H1 (cell line): ENCODE data around the gene AOPEP. TPM values are rescaled to one million over a fixed set of nuclear protein-coding genes. Genes with fewer than 3 reads are reported as not detected.

Source experiments
- CTCF ChIA-PET: fragments of 300-600 bp; sonication (Branson Sonifier 250); formaldehyde crosslinking; loops from one replicate; lab custom pipeline; 2021; ENCODE audit not compliant: partially characterized antibody; lab: Charles Lee
- POLR2A ChIA-PET: fragments of 300-600 bp; sonication (Branson Sonifier 250); formaldehyde crosslinking; loops from one replicate; lab custom pipeline; 2021; ENCODE audit warnings: inconsistent platforms; ENCODE audit not compliant: partially characterized antibody; lab: Charles Lee
- DNase-seq, 2 experiments: peaks; one replicate each; pipeline versions ENCODE4 v3.0.0 to v3.0.0-alpha.2; 2010 to 2022; ENCODE audit warnings: low spot score in 2 of 2, low read depth in 1 of 2, mixed read lengths in 1 of 2
- FAIRE-seq: peaks from 2 replicates; lab custom pipeline; 2011; peaks lifted over from hg19 to GRCh38; lab: Jason Lieb, UNC
- H2AFZ ChIP-seq: 2 replicates; pipeline ENCODE4 v1.8.1; 2012; ENCODE audit warnings: low read length, inconsistent platforms
- H2AK5ac ChIP-seq: 2 replicates; pipeline ENCODE4 v1.6.1; 2013; ENCODE audit warnings: low read depth, low read length
- H2BK120ac ChIP-seq: replicated peaks from 2 replicates; pipeline ENCODE3; 2013; ENCODE audit warnings: low read depth, low read length, inconsistent platforms
- H2BK12ac ChIP-seq: 2 replicates; pipeline ENCODE4 v1.6.1; 2013; ENCODE audit warnings: low read depth, low read length
- H2BK15ac ChIP-seq: 2 replicates; pipeline ENCODE4 v1.6.1; 2013; ENCODE audit warnings: low read length
- H2BK20ac ChIP-seq: 2 replicates; pipeline ENCODE4 v1.6.1; 2013; ENCODE audit warnings: low read length
- H2BK5ac ChIP-seq: 2 replicates; pipeline ENCODE4 v1.6.1; 2013; ENCODE audit warnings: low read depth, low read length
- H3K14ac ChIP-seq: 2 replicates; pipeline ENCODE4 v1.6.1; 2013; ENCODE audit warnings: inconsistent platforms; ENCODE audit not compliant: insufficient read length
- H3K18ac ChIP-seq: 2 replicates; pipeline ENCODE4 v1.6.1; 2013; ENCODE audit warnings: low read length; ENCODE audit errors: extremely low read depth
- H3K23ac ChIP-seq: 2 replicates; pipeline ENCODE4 v1.6.1; 2013; ENCODE audit warnings: inconsistent platforms; ENCODE audit not compliant: insufficient read length
- H3K23me2 ChIP-seq: 2 replicates; pipeline ENCODE4 v1.6.1; 2013; ENCODE audit warnings: low read depth, low read length
- H3K27ac ChIP-seq: 2 replicates; pipeline ENCODE4 v1.6.1; 2011; ENCODE audit warnings: low read depth, low read length, inconsistent platforms
- H3K27me3 ChIP-seq, 4 experiments: replicated peaks in 1 of 4; 1 replicate in 1 of 4; 2 replicates in 3 of 4; pipeline versions ENCODE4 v1.6.1 to v1.8.1; 2011 to 2013; ENCODE audit warnings: low read length in 3 of 4, mild to moderate bottlenecking in 3 of 4, inconsistent platforms in 2 of 4, mixed read lengths in 2 of 4, moderate library complexity in 1 of 4; ENCODE audit not compliant: control insufficient read depth in 3 of 4, insufficient read depth in 3 of 4; ENCODE audit errors: extremely low read depth in 1 of 4
- H3K36me3 ChIP-seq, 4 experiments: 2 replicates each; pipeline versions ENCODE4 v1.6.1 to v1.8.1; 2011 to 2013; ENCODE audit warnings: mild to moderate bottlenecking in 4 of 4, low read length in 3 of 4, moderate library complexity in 2 of 4, control low read depth in 1 of 4, inconsistent platforms in 1 of 4; ENCODE audit not compliant: insufficient read depth in 4 of 4, control insufficient read depth in 2 of 4
- H3K4ac ChIP-seq: replicated peaks from 2 replicates; pipeline ENCODE3; 2013; ENCODE audit warnings: low read length, low read depth, mixed read lengths, inconsistent platforms; ENCODE audit not compliant: insufficient read length
- H3K4me1 ChIP-seq, 4 experiments: replicated peaks in 1 of 4; 1 replicate in 1 of 4; 2 replicates in 3 of 4; pipeline versions ENCODE4 v1.6.1 to v1.8.1; 2011 to 2013; ENCODE audit warnings: low read length in 3 of 4, inconsistent platforms in 2 of 4, mixed read lengths in 1 of 4; ENCODE audit not compliant: insufficient read depth in 4 of 4, control insufficient read depth in 3 of 4
- H3K4me2 ChIP-seq, 2 experiments: 2 replicates each; pipeline versions ENCODE4 v1.6.1 to v1.8.1; 2011 to 2013; ENCODE audit warnings: low read depth in 2 of 2, low read length in 2 of 2, control low read depth in 1 of 2, inconsistent platforms in 1 of 2, mild to moderate bottlenecking in 1 of 2; ENCODE audit not compliant: insufficient read depth in 1 of 2
- H3K4me3 ChIP-seq, 4 experiments: fragments of 200-600, 300-600 bp in 1 of 4; sonication (generic), shearing (Covaris generic), sonication (Bioruptor Twin) in 1 of 4; 2 replicates each; pipeline versions ENCODE4 v1.5.1 to v1.8.1; 2011 to 2016; ENCODE audit warnings: low read length in 4 of 4, low read depth in 3 of 4, control low read depth in 2 of 4, inconsistent platforms in 2 of 4, mild to moderate bottlenecking in 2 of 4, mixed read lengths in 1 of 4, moderate library complexity in 1 of 4; ENCODE audit not compliant: insufficient read depth in 2 of 4; ENCODE audit errors: extremely low read depth in 1 of 4
- H3K56ac ChIP-seq: replicated peaks from 2 replicates; pipeline ENCODE3; 2013; ENCODE audit warnings: low read depth, mild to moderate bottlenecking, mixed read lengths, low read length, inconsistent platforms; ENCODE audit not compliant: insufficient read length
- H3K79me1 ChIP-seq: 2 replicates; pipeline ENCODE4 v1.6.1; 2013; ENCODE audit warnings: low read depth, low read length, control low read depth
- H3K79me2 ChIP-seq, 2 experiments: 2 replicates each; pipeline versions ENCODE4 v1.6.1 to v1.8.1; 2012 to 2013; ENCODE audit warnings: low read length in 2 of 2, mild to moderate bottlenecking in 2 of 2, inconsistent platforms in 1 of 2; ENCODE audit not compliant: insufficient read depth in 2 of 2, control insufficient read depth in 1 of 2
- H3K9ac ChIP-seq, 4 experiments: replicated peaks in 1 of 4; 1 replicate in 1 of 4; 2 replicates in 3 of 4; pipeline versions ENCODE4 v1.6.1 to v1.8.1; 2011 to 2013; ENCODE audit warnings: low read depth in 3 of 4, low read length in 3 of 4, control low read depth in 2 of 4, mild to moderate bottlenecking in 2 of 4, moderate library complexity in 2 of 4, inconsistent platforms in 1 of 4; ENCODE audit errors: extremely low read depth in 1 of 4
- H3K9me3 ChIP-seq, 2 experiments: 2 replicates each; pipeline versions ENCODE4 v1.6.1 to v1.8.1; 2012 to 2013; ENCODE audit warnings: mild to moderate bottlenecking in 2 of 2, moderate library complexity in 2 of 2, control low read depth in 1 of 2, inconsistent platforms in 1 of 2, low read depth in 1 of 2, low read length in 1 of 2, mixed read lengths in 1 of 2; ENCODE audit not compliant: insufficient read depth in 2 of 2
- H4K20me1 ChIP-seq, 2 experiments: replicated peaks in 1 of 2; 2 replicates each; pipeline versions ENCODE3 to v1.8.1; 2011 to 2013; ENCODE audit warnings: inconsistent platforms in 2 of 2, low read length in 2 of 2, mild to moderate bottlenecking in 1 of 2; ENCODE audit not compliant: insufficient read depth in 2 of 2, control insufficient read depth in 1 of 2
- H4K5ac ChIP-seq: 2 replicates; pipeline ENCODE4 v1.6.1; 2013; ENCODE audit warnings: low read length, low read depth, mixed read lengths, inconsistent platforms; ENCODE audit not compliant: insufficient read length
- H4K8ac ChIP-seq: 2 replicates; pipeline ENCODE4 v1.8.0; 2013; ENCODE audit warnings: mild to moderate bottlenecking, moderate library complexity, low read length, inconsistent platforms; ENCODE audit not compliant: insufficient read depth; ENCODE audit errors: extremely low read depth
- H4K91ac ChIP-seq: replicated peaks from 2 replicates; pipeline ENCODE3; 2013; ENCODE audit warnings: low read length, mixed read lengths, inconsistent platforms; ENCODE audit not compliant: insufficient read length
- BACH1 ChIP-seq: IDR thresholded peaks from 2 replicates; pipeline ENCODE4 v1.6.1; 2012; ENCODE audit warnings: low read length, improper control_type of control experiment
- BCL11A ChIP-seq, 2 experiments: IDR thresholded peaks; one replicate each; pipeline ENCODE4 v1.6.1; 2011; ENCODE audit warnings: low read depth in 2 of 2, low read length in 2 of 2, mild to moderate bottlenecking in 2 of 2
- CBX5 ChIP-seq: fragments of 300-800, 300-1000 bp; sonication (generic); IDR thresholded peaks from 2 replicates; pipeline ENCODE4 v1.7.1; 2016; ENCODE audit warnings: antibody characterized with exemption, low read length, low read depth
- CEBPB ChIP-seq: IDR thresholded peaks from 2 replicates; pipeline ENCODE4 v1.6.1; 2012; ENCODE audit warnings: low read depth, low read length
- EGR1 ChIP-seq: IDR thresholded peaks from 2 replicates; pipeline ENCODE4 v1.6.1; 2011; ENCODE audit warnings: low read depth, low read length, borderline replicate concordance
- EP300 ChIP-seq, 2 experiments: IDR thresholded peaks; 1 replicate in 1 of 2; 2 replicates in 1 of 2; pipeline ENCODE4 v1.6.1; 2011 to 2012; ENCODE audit warnings: low read depth in 2 of 2, low read length in 2 of 2, mild to moderate bottlenecking in 2 of 2, borderline replicate concordance in 1 of 2, inconsistent platforms in 1 of 2, moderate library complexity in 1 of 2
- EZH2 ChIP-seq: fragments of 200-600 bp; sonication (generic); IDR thresholded peaks from 2 replicates; pipeline ENCODE4 v1.7.1; 2012; ENCODE audit warnings: low read depth, mild to moderate bottlenecking, moderate library complexity, low read length, inconsistent platforms; ENCODE audit not compliant: severe bottlenecking
- RAD21 ChIP-seq, 2 experiments: IDR thresholded peaks in 1 of 2; conservative IDR thresholded peaks in 1 of 2; 2 replicates each; pipeline ENCODE4 v1.6.1; 2011; ENCODE audit warnings: low read depth in 2 of 2, low read length in 2 of 2, improper control_type of control experiment in 1 of 2, inconsistent platforms in 1 of 2, mild to moderate bottlenecking in 1 of 2, moderate library complexity in 1 of 2
- SAP30 ChIP-seq: fragments of 300-600 bp; sonication (generic); IDR thresholded peaks from 2 replicates; pipeline ENCODE4 v1.7.1; 2012; ENCODE audit warnings: low read length, moderate library complexity, mild to moderate bottlenecking, inconsistent platforms; ENCODE audit not compliant: insufficient read depth, insufficient replicate concordance
- SIN3A ChIP-seq, 2 experiments: IDR thresholded peaks in 1 of 2; conservative IDR thresholded peaks in 1 of 2; 2 replicates each; pipeline ENCODE4 v1.6.1; 2011 to 2012; ENCODE audit warnings: low read length in 2 of 2, improper control_type of control experiment in 1 of 2, low read depth in 1 of 2, mild to moderate bottlenecking in 1 of 2
- SP2 ChIP-seq: IDR thresholded peaks from 2 replicates; pipeline ENCODE4 v1.6.1; 2012; ENCODE audit warnings: mild to moderate bottlenecking, low read length, inconsistent platforms
- TAF1 ChIP-seq: IDR thresholded peaks from 2 replicates; pipeline ENCODE4 v1.6.1; 2011; ENCODE audit warnings: mild to moderate bottlenecking, low read depth, low read length
- TBP ChIP-seq: IDR thresholded peaks from 2 replicates; pipeline ENCODE4 v1.6.1; 2011; ENCODE audit warnings: low read depth, low read length, improper control_type of control experiment
- WGBS, 2 experiments: shearing (Covaris generic) in 1 of 2; methylation state at CpG; one replicate each; pipeline versions ENCODE4 v1.1.6 to v1.1.7; 2013 to 2015; ENCODE audit warnings: low lambda C conversion rate in 2 of 2, mixed read lengths in 2 of 2, inconsistent platforms in 1 of 2, low coverage in 1 of 2, missing lambda C conversion rate in 1 of 2; ENCODE audit not compliant: insufficient replicate concordance in 2 of 2, insufficient coverage in 1 of 2, insufficient read length in 1 of 2; ENCODE audit errors: extremely low coverage in 1 of 2, missing lambda C conversion rate in 1 of 2; 5-methylcytosine and 5-hydroxymethylcytosine counted together
- polyA plus RNA-seq, 7 experiments: library from polyadenylated mRNA; depleted of rRNA in 3 of 7; stranded (reverse) in 5 of 7; unstranded in 2 of 7; fragments of >200 nt in 5 of 7; fragments of 200-250 nt in 2 of 7; gene quantifications; 1 replicate in 5 of 7; 2 replicates in 1 of 7; 4 replicates in 1 of 7; pipeline versions ENCODE4 v1.2.1 to v1.2.3, GENCODE V29; 2011 to 2013; ENCODE audit warnings: missing spikeins in 2 of 7, mixed read lengths in 2 of 7
- total RNA-seq: library from RNA; stranded (reverse); fragmentation: NEBNext Ultra II Directional; extraction: Animal tissue kit (Norgen Biotek cat#: 25700); gene quantifications from 2 replicates; pipeline ENCODE4 v1.2.1, GENCODE V29; 2021

The AOPEP gene
- total and polyA plus RNA-seq, 2 of the 8 experiments (the other 6 are each of a cell fraction or from before 2014, with no cell fraction given), result 6.1 to 14.3 TPM

DNA sequence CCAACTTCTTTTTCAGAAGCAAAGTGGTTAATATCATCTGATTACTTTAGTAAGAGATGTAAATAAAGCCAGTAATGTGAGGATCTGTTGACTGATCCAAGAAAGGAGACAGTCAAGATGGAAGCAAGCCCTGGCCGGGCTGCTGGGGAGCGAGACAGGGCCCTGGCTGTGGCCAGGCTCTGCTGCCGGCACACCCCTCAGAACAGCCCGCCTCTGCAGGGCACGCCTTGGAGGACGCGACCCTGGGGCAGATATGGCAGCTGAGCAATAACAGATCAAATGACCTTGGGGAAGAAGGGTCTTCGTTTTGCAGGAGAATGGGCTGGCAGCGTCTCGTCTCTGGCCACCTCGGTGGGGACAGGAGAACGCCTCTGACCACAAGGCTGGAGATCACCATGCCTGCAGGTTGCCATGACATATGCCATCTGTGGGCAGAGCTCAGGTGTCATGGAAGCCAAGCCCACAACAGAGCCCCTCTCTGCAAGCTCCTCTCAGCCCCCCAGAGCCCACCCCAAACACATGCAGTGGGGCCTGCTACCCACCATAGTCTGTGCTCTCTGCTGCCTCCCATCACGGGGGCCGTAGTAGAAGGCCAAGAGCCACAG, 384.5 kb downstream of the AOPEP start:
- H4K8ac ChIP-seq, result no peak overlapping the region
- H3K4me3 ChIP-seq, result no peak overlapping the region
- FAIRE-seq (no peak), DNase-seq (no peak)
- H3K23ac ChIP-seq, result no peak overlapping the region
- H4K20me1 ChIP-seq, result no peaks in the 10 kb centered on the region
- H3K36me3 ChIP-seq, result peaks cover 0 to 2% (median under 1%) of the 10 kb centered on the region in 4 experiments; a peak in 1 of 8 replicates
- H3K18ac ChIP-seq, result no peak overlapping the region
- no peak overlapping the region for H2BK12ac ChIP-seq
- ChIA-PET CTCF (interaction anchor here (0.8 to 3.7 kb wide), 9 partner anchors 8 to 329 kb away, joined by 3 to 21 read pairs (median 5); no protein-coding TSS in a partner anchor), POLR2A (no interaction called here)
- H3K4me1 ChIP-seq, result no peaks in the 10 kb centered on the region
- H2AFZ ChIP-seq, result no peak overlapping the region
- H3K9ac ChIP-seq, result no peak overlapping the region
- H3K56ac ChIP-seq, result no peak overlapping the region
- no peak overlapping the region for H4K91ac ChIP-seq
- no peak overlapping the region for H2BK5ac ChIP-seq
- no peak overlapping the region for H3K4ac ChIP-seq
- no peaks in the 10 kb centered on the region for H3K23me2 ChIP-seq
- no peak overlapping the region for H2BK15ac ChIP-seq
- no peak overlapping the region for H3K4me2 ChIP-seq
- 95% methylated on average over 14 of the region's 14 CpGs; no CpG with 5 or more reads in 1 of the 2 experiments for WGBS, 2 experiments
- H2BK120ac ChIP-seq, result no peak overlapping the region
- no peaks in the 10 kb centered on the region for H3K79me2 ChIP-seq
- no peak overlapping the region for H2BK20ac ChIP-seq
- no peak overlapping the region for H4K5ac ChIP-seq
- no peaks in the 10 kb centered on the region for H3K79me1 ChIP-seq
- H3K27me3 ChIP-seq, result no peaks in the 10 kb centered on the region
- no peak overlapping the region for H3K27ac ChIP-seq
- no peaks in the 10 kb centered on the region for H3K9me3 ChIP-seq
- no peak overlapping the region for H2AK5ac ChIP-seq
- no peak overlapping the region for H3K14ac ChIP-seq
- no peak for TF ChIP-seq CEBPB
- no peak for TF ChIP-seq RAD21 (IDR thresholded peaks at IDR 0.05 in 1 of 2, conservative IDR thresholded peaks at IDR 0.05 in 1 of 2; ENCODE audit: low read depth in 2 of 2, low read length in 2 of 2)
- no peak for TF ChIP-seq TBP
- no peak for TF ChIP-seq SIN3A (conservative IDR thresholded peaks at IDR 0.05 in 1 of 2, IDR thresholded peaks at IDR 0.05 in 1 of 2; ENCODE audit: low read depth in 1 of 2, low read length in 2 of 2)
- no peak for TF ChIP-seq EGR1
- TF ChIP-seq BACH1, result no peak
- TF ChIP-seq TAF1, result no peak
- TF ChIP-seq SAP30, result no peak
- TF ChIP-seq BCL11A (IDR thresholded peaks at IDR 0.05; ENCODE audit: low read depth in 2 of 2, low read length in 2 of 2), result no peak
- TF ChIP-seq SP2, result no peak
- no peak for TF ChIP-seq EZH2
- no peak for TF ChIP-seq EP300 (IDR thresholded peaks at IDR 0.05; ENCODE audit: borderline replicate concordance in 1 of 2, low read depth in 2 of 2, low read length in 2 of 2)
- no peak for TF ChIP-seq CBX5
